Stimulated activated naive CD4-positive, alpha-beta T cell treated with Interleukin-2 at 50 U/mL for 16 hours (primary cell): ENCODE data around the gene PRSS2.

Source experiments
- DNase-seq: peaks from one replicate; lab custom pipeline; 2025; lab: John Stamatoyannopoulos, UW

PRSS2 gene

GRCh38 chr7:142801601-142802295 lies 31.0 kb downstream of the PRSS2 start:
- no peak for DNase-seq

DNA sequence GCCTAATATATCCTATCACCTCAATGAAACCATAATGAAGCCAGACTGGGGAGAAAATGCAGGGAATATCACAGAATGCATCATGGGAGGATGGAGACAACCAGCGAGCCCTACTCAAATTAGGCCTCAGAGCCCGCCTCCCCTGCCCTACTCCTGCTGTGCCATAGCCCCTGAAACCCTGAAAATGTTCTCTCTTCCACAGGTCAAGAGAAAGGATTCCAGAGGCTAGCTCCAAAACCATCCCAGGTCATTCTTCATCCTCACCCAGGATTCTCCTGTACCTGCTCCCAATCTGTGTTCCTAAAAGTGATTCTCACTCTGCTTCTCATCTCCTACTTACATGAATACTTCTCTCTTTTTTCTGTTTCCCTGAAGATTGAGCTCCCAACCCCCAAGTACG lies 31.5 kb downstream of the PRSS2 start:
- no peak for DNase-seq

- DNase-seq: no peak
These were observed 33.1 kb downstream of the PRSS2 start for GRCh38 chr7:142803901-142804300.

DNA sequence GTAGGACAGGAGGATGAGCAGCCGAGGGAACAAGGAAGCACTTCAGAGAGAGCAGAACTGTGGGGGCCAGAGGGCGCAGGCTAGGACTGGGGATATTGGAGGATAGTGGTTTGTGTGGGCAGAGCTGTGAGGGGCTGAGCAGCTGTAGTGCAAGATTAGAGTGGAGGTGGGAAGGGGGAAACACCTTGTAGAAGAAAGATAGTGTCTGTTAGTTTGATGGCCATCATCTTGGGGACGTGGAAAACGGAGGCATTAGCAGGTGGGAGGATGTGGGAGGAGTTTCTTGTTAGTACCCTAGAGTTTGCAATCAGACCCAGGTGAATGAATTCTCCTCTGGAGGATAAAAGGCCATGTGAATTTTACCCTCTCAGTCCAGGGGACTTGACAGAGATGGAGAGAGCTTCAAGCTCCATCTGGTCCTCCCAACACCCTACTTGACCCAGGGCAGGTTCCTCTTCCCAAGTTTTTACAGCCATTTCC lies 34.0 kb downstream of the PRSS2 start:
- DNase-seq: peak; percentile 38

DNA sequence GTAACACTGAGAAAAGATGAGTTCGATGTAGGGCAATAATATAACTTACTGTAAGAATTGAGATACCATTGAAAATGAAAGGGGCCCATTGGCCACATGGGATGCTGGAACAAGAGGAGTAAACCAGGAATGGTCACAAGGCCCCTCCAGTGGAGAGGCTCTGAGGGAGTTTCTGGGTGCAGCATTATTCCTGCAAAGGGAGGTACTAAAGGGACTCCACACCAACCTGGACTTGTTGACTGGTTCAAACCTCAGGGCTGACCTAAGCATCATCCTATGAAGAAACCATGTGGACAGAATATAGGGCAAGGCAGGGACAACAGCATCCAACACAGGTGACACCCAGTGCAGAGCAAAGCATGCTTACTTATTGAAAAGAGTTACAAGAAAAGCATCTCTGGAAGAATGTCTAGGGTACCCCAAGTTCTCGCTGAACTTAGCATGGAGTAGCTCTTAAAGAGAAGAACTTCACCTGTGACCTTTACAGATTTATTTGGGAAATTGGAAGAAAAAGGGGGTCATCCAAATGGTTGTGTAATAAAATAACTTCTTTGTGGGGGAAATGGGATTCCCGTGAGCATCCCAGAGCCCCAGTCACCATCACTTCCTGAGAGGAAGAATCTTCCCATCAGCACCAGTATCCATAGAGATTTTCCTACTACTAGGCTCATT lies 34.7 kb downstream of the PRSS2 start:
- no peak for DNase-seq

DNA sequence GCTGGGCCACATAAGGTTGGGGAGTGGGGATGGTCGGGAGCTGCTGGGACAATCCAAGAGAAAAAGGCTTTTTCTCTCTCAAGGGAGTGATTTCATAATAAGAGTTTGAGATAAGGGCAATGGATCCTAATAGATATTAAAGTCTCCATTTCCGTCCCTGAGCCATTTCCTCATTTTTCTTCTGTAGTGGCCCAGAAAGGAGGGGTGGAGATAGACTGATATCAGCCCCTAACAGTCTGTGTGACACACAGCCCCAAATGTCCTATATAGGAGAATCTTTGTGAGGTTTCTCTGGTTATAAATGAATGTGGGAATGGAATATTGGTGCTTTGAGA lies 35.2 kb downstream of the PRSS2 start:
- no peak for DNase-seq

DNA sequence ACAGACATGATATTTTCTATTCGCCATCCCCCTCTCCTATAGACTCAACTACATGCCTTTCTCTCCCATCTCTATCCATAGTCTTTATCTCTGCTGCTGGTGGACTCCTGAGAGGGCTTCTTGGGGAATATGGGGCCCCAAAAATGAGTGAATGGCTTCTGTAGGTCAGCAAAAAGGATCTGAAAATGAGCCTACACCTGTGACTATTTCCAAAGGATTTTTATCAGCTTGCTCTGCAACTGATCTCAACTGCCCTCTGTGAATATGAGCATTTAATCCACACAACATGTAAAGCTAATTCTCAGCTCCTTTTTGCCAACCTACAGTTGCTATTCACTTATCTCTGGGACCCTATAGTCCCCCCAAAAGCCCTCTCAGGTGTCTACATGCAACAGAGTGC lies 36.2 kb downstream of the PRSS2 start:
- no peak for DNase-seq

- peak; percentile 57 for DNase-seq
These were observed 37.2 kb downstream of the PRSS2 start for GRCh38 chr7:142807855-142808460.

DNA sequence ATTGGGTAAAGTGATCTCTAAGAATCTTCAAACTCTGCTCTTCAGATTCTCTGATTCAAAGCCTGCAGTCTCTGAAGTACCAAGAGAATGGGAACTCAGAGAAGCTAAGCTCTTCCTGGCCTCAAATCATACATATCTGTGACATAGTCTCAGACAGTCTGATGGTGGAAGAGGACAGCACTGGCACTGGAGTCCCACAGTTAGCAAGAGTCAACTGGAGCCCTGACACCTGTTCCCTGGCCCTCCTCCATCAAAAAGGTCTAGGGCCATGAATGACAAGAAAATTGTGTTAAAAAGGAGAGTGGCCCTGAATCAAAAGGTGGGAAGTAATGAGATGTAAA lies 37.7 kb downstream of the PRSS2 start:
- no peak for DNase-seq

GRCh38 chr7:142808802-142809583 lies 38.2 kb downstream of the PRSS2 start:
- DNase-seq: peak; percentile 95

GRCh38 chr7:142809671-142810070 lies 38.9 kb downstream of the PRSS2 start:
- no peak for DNase-seq

DNA sequence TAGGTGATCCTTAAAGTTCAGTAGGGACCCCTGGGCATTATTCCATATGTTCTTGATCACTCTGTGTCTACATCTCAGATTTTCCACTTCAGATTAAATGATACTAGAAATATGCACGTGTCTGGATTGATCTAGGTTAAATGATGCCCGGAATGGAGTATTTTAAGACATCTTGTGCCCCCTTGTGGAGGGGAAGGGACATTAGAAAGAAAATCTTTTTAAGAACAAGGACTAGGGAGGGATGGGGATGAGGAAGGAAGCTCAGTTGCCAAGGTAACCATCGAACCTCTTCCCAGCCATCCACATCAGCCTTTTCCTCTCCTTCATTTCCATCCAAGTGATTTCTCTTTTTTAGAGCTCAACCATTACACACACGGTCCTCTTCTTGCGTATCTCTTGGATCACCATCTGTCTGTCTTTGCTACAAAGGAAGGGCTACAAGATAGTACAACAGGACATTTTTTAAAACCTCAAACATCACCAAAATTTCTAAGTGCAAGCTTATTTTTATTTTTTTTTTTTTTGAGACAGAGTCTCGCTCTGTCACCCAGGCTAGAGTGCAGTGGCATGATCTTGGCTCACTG lies 40.5 kb downstream of the PRSS2 start:
- no peak for DNase-seq

GRCh38 chr7:142812437-142813215 lies 41.9 kb downstream of the PRSS2 start:
- no peak for DNase-seq

- no peak for DNase-seq
These were observed 42.5 kb downstream of the PRSS2 start for GRCh38 chr7:142813226-142813625.

GRCh38 chr7:142813699-142814098 lies 42.9 kb downstream of the PRSS2 start:
- no peak for DNase-seq

DNA sequence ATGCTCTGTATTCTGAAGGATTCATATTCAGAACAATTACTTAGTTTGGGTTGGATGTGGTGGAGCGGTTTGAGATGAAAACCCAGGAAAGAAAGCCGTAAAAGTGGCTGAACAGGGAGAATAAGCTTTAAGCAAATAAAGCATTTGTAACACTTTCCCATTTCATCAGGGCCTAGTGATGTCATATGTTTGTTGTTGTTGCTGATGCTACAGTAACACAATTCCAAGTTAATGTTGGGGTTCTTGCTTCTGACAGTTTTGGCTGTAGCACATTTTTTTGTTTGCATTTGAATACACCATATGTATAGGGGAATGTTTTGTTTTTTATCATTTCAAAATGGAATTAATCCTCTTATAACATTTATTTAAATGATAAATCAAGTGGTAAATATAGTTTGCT lies 43.7 kb downstream of the PRSS2 start:
- DNase-seq: no peak

GRCh38 chr7:142815134-142815533 lies 44.4 kb downstream of the PRSS2 start:
- DNase-seq: no peak

GRCh38 chr7:142817506-142817905 lies 46.7 kb downstream of the PRSS2 start:
- no peak for DNase-seq

- no peak for DNase-seq
These were observed 48.8 kb downstream of the PRSS2 start for GRCh38 chr7:142819530-142819929.

GRCh38 chr7:142822714-142823113 lies 51.9 kb downstream of the PRSS2 start:
- no peak for DNase-seq
